ENCODE data around the gene GLI2. TPM values are rescaled to one million over a fixed set of nuclear protein-coding genes. Genes with fewer than 3 reads are reported as not detected.

GLI2 gene
- total and polyA plus RNA-seq, 2 of the 4 experiments (the other 2 are of a cell fraction): 3.8 to 26.0 TPM

DNA sequence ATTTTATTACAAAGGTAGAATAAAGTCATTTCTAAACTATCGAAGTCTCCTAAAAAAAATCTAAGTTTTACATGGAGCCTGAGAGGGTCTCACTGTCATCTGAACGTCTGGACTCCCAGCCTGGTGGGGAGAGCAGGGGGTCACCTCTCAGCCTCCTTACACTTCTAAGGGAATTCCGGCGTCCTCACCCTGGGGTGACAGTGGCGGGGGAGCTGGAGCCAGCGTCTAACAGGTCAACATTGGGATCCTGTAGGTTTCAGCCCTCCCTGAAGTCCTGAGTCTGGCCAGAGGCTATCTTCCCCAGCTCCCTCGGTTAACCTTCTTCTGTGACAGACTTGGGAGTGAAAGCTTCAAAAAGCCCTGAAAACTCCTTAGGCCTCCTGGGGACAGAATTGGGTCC lies 34.6 kb upstream of the GLI2 start:
- H3K23ac ChIP-seq (ENCODE audit: low read depth, low read length): no peak overlapping the region
- no peak overlapping the region for H2BK15ac ChIP-seq (ENCODE audit: low read depth, low read length)
- no peaks in the 10 kb centered on the region for H4K20me1 ChIP-seq (ENCODE audit: insufficient read depth, low read length)
- no peaks in the 10 kb centered on the region for H3K9me3 ChIP-seq (ENCODE audit: control insufficient read depth, insufficient read depth, low read length)
- H3K18ac ChIP-seq (ENCODE audit: low read depth, low read length): no peak overlapping the region
- intact Hi-C loops (cut with micrococcal nuclease): no loop called here
- dilution Hi-C loops (cut with HindIII; ENCODE audit: low sequenced_read_pairs, unreplicated experiment): loop anchor here (10.0 kb wide), 1 partner anchor 364 kb away; no protein-coding TSS in a partner anchor
- no peak overlapping the region for H3K14ac ChIP-seq (replicated peaks; ENCODE audit: low read depth, low read length)
- DNase-seq (no peak), ATAC-seq (ENCODE audit: low read depth) (no peak)
- no peak overlapping the region for H2AFZ ChIP-seq (replicated peaks; ENCODE audit: low read length, poor library complexity)
- TF ChIP-seq, protein P1, sequence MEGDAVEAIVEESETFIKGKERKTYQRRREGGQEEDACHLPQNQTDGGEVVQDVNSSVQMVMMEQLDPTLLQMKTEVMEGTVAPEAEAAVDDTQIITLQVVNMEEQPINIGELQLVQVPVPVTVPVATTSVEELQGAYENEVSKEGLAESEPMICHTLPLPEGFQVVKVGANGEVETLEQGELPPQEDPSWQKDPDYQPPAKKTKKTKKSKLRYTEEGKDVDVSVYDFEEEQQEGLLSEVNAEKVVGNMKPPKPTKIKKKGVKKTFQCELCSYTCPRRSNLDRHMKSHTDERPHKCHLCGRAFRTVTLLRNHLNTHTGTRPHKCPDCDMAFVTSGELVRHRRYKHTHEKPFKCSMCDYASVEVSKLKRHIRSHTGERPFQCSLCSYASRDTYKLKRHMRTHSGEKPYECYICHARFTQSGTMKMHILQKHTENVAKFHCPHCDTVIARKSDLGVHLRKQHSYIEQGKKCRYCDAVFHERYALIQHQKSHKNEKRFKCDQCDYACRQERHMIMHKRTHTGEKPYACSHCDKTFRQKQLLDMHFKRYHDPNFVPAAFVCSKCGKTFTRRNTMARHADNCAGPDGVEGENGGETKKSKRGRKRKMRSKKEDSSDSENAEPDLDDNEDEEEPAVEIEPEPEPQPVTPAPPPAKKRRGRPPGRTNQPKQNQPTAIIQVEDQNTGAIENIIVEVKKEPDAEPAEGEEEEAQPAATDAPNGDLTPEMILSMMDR (conservative IDR thresholded peaks at IDR 0.05; ENCODE audit: low read depth, low read length): no peak
- TF ChIP-seq CHD1 (IDR thresholded peaks at IDR 0.05; ENCODE audit: low read depth, low read length) (no peak), MAFK (IDR thresholded peaks at IDR 0.05; ENCODE audit: low read depth, low read length) (no peak), SMC3 (IDR thresholded peaks at IDR 0.05; ENCODE audit: low read depth, low read length) (no peak), RFX5 (IDR thresholded peaks at IDR 0.05; ENCODE audit: low read depth, low read length) (no peak), RCOR1 (IDR thresholded peaks at IDR 0.05; ENCODE audit: insufficient replicate concordance, low read length) (no peak)
- TF ChIP-seq, protein P2, sequence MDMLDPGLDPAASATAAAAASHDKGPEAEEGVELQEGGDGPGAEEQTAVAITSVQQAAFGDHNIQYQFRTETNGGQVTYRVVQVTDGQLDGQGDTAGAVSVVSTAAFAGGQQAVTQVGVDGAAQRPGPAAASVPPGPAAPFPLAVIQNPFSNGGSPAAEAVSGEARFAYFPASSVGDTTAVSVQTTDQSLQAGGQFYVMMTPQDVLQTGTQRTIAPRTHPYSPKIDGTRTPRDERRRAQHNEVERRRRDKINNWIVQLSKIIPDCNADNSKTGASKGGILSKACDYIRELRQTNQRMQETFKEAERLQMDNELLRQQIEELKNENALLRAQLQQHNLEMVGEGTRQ (IDR thresholded peaks at IDR 0.05; ENCODE audit: low read depth, low read length): no peak
- H3K4me1 ChIP-seq (ENCODE audit: control insufficient read depth, insufficient read depth, low read length): peaks cover 4% of the 10 kb centered on the region
- H3K27me3 ChIP-seq (ENCODE audit: control insufficient read depth, insufficient read depth, low read length): no peaks in the 10 kb centered on the region
- H3K4me2 ChIP-seq (ENCODE audit: low read depth, low read length): no peak overlapping the region
- no peaks in the 10 kb centered on the region for H3K9me1 ChIP-seq (ENCODE audit: insufficient read depth, low read length)
- no TSS peak for BruUV-seq (replicated peaks)
- H2BK120ac ChIP-seq (ENCODE audit: low read depth, low read length): no peak overlapping the region
- in situ Hi-C loops (cut with MboI; ENCODE audit: low sequenced_read_pairs): no loop called here
- H4K5ac ChIP-seq (ENCODE audit: low read depth, low read length): no peak overlapping the region
- H3K9ac ChIP-seq (ENCODE audit: low read depth, low read length): no peak overlapping the region
- no peak overlapping the region for H2AK5ac ChIP-seq (ENCODE audit: low read depth, low read length)
- H3K79me1 ChIP-seq (ENCODE audit: low read depth in 1 of 2, low read length in 2 of 2): no peaks in the 10 kb centered on the region; a peak in 1 of 4 replicates
- no CpG with 5 or more reads among the region's 7 CpGs for WGBS, 2 experiments (ENCODE audit: extremely low coverage in 2 of 2, insufficient read length in 1 of 2)
- no peak overlapping the region for H4K91ac ChIP-seq (ENCODE audit: insufficient read depth, low read depth, low read length)
- H3K4me3 ChIP-seq (ENCODE audit: insufficient read depth, low read depth, low read length): no peak overlapping the region
- no peak overlapping the region for H2BK20ac ChIP-seq (ENCODE audit: low read depth, low read length)
- no peak overlapping the region for H3K4ac ChIP-seq (ENCODE audit: low read depth, low read length)
- H4K8ac ChIP-seq (ENCODE audit: low read depth in 2 of 2, low read length in 2 of 2): no peak overlapping the region
- no peak overlapping the region for H3K27ac ChIP-seq (ENCODE audit: insufficient read depth, low read length)
- H3K36me3 ChIP-seq (ENCODE audit: control insufficient read depth, insufficient read depth, low read length): no peaks in the 10 kb centered on the region
- no peak overlapping the region for H2BK5ac ChIP-seq (ENCODE audit: low read depth, low read length, poor library complexity, severe bottlenecking)
- H2AK9ac ChIP-seq (replicated peaks; ENCODE audit: low read depth, low read length, poor library complexity): no peak overlapping the region
- CTCF ChIA-PET: no interaction called here
- H3K56ac ChIP-seq (ENCODE audit: extremely low read depth, insufficient read depth, low read length): no peak overlapping the region
- POLR2A ChIA-PET (ENCODE audit: unreplicated experiment): no interaction called here

Measured in IMR-90 (cell line).